CMK (cell line): ENCODE results near the gene EAF2.
"Not testable (repeated sequence)": the region's sequence is repeated elsewhere in the genome, so short reads cannot be mapped to it uniquely, and the experiment has no call there.

Source experiments
- DNase-seq: peaks from one replicate; pipeline ENCODE4 v3.0.0-alpha.2; 2010; ENCODE audit warnings: low read depth

Gene EAF2

DNA sequence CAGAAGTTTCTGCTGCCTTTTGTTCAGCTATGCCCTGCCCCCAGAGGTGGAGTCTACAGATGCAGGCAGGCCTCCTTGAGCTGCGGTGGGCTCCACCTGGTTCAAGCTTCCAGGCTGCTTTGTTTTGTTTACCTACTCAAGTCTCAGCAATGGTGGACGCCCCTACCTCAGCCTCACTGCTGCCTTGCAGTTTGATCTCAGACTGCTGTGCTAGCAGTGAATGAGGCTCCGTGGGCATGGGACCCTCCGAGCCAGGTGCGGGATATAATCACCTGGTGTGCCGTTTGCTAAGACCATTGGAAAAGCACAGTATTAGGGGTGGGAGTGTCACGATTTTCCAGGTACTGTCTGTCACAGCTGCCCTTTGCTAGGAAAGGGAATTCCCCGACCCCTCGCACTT lies 28.2 kb downstream of the EAF2 start:
- not testable (repeated sequence) for DNase-seq

DNA sequence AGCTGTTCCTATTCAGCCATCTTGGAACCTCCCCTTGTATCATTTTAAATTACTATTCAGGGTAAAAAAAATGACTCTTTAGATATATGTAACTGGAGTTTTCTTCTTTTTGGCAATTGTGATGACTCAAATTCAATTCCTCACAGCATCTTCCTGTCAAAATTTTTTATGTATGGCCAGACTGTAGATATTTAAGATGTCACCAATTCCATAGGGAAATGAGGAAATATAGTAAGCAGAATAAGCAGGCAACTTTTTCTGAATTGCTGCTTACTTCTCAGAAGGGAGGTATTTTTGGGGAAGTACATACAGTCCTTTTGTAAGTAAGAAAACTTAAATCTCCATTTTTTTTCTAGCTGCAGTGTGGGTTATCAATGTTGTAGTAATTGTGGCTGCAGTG lies 28.8 kb downstream of the EAF2 start:
- DNase-seq: no peak

DNA sequence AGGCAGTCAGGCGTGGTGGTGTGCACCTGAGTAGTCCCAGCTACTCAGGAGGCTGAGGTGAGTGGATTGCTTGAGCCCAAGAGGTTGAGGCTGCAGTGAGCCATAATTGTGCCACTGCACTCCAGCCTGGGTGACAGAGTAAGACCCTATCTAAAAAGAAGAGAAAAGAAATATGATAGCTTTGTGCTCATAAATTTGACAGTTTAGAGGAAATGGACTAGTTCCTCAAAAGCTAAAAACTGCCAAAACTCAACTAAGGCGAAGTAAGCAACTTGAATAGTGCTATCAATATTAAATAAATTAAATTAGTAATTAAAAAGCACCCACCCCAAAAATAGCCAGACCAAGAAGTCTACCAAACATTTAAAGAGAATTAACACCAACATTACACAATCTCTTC lies 34.7 kb downstream of the EAF2 start:
- no peak for DNase-seq

DNA sequence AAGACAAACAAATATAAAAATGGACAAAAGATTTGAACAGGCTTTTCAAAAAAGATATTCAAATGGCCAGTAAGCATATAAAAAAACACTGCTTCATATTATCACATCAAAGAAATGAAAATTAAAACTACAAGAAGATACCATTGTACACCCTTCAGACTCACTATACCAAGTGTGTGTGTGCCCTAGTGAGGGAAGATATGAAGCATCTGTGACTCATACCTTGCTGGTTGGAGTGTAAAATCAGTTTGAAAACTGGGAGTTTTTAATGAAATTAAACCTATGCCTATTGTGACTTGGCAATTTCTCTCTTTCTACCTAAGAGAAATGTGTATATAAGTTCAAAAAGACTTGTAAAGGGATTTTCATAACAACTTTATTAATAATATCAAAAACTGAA lies 35.7 kb downstream of the EAF2 start:
- DNase-seq: no peak

DNA sequence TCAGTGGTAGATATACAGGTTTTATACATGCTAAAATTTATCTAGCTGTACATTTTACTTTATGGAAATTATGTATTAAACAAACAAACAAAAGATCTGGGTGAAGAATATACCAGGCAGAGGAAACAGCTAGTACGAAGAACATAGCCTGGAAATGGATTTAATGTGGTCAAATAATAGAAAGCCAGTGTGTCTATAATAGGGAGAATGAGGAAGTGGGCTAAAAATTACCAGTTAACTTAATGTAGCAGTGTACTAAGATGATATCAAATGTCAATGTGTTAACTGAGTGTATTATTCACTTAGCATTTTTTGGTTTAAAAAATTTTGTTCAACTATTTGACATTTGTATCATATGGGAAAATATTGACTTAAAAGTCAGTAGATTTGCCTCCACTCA lies 36.4 kb downstream of the EAF2 start:
- DNase-seq: no peak

DNA sequence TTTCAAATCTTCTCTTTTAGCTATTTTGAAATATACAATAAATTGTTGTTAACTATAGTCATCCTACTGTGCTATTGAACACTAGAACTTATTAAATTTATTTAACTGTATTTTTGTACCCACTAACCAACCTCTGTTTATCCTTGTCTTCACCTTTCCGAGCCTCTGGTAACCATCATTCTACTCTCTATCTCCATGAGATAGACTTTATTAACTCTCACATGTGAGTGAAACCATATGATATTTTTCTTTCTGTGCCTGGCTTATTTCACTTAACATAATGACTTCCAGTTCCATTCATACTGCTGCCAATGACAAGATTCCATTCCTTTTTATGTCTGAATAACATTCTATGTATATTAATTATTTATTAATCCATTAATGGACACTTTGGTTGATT lies 43.4 kb downstream of the EAF2 start:
- no peak for DNase-seq

DNA sequence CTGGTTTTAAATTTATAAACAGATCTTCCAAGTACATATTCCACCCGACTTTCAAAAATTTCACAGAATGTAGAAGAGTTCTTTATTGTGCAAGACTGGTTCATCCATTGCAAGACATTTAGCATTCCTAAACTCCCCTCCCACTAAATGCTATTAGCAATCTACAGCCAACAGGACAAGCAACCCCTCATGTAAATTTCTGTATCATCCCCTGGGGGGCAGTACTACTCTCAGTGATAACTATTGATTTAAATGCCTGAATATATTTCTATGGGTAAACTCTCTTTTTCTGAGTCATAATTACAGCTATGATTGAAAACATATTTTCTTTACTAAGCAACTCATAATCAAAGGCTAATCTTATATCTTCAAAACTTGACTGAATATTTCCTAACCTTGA lies 48.5 kb downstream of the EAF2 start:
- no peak for DNase-seq

DNA sequence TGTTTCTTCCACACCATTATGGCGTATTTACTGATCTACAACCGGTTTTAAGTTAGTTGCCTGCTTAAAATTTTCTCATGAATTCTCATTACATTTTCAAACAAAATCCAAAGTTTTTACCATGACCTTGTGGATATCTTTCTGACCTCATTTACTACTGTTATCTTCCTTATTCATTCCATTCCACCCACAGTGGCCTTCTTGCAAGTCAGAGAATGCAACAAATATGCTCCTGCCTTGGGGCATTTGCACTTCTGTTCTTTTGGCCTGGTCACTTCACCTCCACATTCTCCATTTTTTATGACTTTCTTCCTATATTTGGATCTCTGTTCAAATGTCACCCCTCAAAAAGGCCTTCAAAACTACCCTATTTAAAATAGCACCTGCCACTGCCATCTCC lies 50.4 kb downstream of the EAF2 start:
- DNase-seq: no peak

DNA sequence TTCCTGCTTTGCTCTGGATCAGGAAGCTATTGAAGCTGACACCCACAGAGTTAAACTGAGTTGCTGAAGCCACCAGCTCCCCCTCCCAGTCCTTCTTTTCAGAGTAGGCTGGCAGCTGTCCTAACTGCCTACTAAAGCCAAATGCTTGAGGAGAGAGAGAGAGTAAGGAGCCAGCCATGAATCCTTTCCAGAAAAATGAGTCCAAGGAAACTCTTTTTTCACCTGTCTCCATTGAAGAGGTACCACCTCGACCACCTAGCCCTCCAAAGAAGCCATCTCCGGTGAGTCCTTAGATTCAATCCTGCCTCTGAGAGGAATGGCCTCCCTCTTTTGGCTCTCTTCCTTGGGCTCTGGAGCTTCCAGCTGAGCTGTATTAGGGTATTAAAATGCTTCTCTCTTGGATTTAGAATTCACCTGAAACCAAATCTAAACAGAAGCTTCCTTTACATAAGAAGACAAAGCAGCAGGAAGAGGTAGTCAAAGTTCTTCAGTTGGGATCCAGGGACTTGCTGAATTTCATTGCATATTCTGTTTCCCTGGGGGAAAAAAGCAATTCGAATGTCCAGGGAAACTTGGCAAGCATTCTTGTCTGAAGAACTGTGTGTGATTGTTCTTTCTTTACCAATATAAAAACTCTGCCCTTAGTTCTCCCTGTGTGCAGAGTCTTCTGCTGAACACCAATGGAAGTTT lies 59.4 kb downstream of the EAF2 start, which contains the start of gene SLC15A2:
Gene SLC15A2 (plus strand): TSS at position 101 of the 690 bp plus-strand sequence. CDS start 76 bp downstream, at position 177.
- DNase-seq: no peak

DNA sequence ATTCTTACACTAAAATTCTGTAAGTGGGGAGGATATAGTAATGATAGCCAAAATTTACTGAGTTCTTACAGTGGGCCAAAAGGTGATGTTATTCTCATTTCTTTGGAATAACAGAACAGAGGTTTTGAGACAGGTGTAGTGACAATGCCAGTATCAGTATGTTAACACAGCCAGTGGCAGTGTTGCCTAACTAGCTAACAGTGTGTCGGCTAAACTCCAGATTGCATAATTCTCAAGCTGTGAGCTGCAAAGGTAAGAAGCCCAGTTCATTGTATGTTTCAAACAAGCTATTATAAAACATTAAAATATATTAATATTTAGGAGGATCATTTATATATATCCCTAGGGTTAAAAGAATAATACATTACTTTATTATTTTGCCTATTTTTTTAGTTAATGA lies 60.1 kb downstream of the EAF2 start:
- DNase-seq: no peak

DNA sequence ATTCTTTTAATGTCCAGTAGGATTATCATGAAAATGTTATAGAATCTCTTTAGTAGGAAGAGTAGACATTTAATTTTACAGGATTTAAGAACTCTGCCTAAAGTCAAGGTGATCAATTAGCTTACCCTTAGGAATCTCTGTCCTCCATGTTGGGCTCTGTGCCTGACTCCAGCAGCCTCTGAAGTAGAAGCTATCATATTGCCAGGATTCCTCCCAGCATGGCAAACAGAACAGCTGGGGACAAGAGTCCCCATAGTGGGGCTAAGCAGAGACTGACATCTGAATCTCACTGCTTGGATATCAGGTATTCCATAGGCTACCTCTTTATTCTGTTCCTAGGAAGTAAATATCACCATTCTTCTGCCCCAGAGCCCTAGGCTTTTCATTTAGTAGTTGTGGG lies 60.7 kb downstream of the EAF2 start:
- no peak for DNase-seq

DNA sequence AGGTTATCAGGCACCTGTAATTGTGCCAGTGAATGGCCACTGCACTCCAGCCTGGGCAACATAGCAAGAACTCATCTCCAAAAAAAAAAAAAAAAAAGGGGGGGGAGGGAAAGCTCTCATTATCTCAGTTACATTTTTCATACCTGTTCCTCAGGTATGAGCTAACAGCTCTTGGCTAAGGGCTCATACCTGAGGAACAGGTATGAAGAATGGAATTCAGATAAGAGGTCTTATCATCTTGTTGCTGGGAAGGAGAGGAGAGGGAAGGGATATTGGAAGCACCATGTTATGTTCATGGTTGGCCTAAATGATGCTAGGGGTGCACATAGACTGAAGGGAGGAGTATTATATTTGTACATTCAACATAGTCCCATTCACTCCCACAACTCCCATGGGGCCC lies 61.8 kb downstream of the EAF2 start:
- no peak for DNase-seq

DNA sequence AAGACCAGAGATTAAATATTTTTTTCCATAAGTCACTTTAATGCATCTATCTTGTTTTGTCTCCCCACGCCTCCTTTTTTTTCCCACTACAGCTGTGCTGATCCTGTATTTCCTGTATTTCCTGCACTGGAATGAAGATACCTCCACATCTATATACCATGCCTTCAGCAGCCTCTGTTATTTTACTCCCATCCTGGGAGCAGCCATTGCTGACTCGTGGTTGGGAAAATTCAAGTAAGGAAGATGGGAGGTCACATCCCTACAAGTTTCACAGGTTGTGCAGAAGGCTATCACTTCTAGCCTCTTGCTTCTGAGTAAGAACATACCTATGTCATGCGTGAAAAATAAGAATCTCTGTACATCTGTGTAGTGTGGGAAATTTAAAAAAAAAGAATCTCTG lies 62.3 kb downstream of the EAF2 start:
- DNase-seq: no peak

DNA sequence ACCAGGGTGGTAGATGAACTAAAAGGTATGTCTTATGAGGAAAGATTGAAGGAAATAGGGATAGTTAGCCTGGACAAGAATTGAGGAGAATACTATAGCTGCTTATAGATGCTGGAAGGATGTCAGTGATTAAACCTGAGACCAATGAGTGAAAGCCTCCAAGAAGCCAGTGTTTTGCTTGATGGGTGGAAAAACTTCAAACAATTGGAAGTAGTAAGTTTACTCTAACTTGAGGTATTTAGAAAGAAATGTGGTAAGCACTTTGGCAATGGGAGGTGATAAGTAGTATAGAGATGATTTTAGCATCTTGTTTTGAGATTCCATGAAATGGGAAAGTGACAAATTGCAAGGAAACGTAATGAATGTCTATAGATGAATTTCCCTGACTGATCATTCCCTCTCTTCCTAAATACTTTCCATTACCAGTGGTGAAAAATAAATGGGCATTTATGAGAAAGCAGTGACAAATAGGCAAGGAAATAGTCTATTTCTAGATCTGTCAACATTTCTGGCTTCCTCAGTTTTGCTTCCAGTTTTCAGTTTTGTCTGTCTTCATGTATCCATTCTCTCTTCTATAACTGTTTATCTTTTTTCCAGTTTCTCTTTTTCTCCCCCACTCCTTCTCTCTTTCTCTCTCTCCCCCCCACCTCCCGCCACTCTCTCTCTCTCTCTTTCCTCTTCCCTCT lies 78.4 kb downstream of the EAF2 start:
- DNase-seq: no peak

DNA sequence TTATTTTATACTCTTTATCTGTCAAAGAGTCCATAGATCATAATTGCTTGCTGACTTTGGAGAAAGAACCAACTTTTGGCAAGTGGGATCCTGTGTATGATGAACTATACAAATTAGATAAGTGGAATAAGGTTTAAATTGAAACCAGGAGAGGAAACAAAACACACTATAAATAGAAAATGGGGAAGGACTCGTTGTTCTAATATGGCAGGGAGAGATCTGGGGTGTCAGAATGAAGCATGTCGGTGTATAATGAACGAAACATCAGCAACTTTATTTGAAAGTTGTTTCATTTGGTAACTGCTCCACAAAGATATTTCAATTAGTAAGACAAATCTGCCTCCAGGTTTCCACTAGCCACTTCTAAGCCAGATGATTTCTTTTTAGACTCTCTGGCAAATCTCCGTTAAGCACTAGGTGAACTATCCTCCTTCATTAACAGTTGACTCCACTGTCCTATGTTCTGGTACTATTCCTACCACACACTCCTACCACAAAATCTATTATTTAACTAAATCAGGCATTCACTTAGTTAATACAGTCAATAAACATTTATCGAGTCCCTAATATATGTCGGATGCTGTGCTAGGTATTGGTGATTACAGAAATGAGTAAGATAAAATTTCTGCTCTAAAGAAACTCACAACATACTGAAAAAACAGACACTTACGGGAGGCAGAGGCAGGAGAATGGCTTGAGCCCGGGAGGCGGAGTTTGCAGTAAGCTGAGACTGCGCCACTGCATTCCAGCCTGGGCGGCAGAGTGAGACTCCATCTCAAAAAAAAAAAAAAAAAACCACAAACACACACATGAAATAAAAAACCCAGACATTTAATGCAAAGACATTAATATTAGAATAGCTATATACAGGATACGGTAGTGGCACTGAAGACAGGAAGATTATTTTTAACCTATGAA lies 79.3 kb downstream of the EAF2 start:
- no peak for DNase-seq

DNA sequence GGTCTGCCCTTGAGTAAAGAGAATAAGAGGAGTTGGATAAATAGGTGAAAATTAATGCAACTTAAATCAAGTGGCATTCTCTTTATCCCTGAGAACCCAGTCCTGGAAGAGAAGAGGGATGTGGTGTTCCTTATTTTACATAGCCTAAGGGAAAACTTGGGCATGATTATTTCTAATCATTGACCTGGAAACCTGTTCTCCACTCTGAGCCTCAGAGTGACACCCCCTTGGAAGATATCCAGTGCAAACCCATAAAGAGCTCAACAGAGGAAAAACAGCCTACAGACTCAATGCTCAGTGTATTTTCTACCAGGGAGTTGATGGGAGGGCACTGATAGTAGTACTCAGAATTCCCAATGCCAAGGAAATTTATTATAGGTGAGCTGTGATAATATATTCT lies 81.2 kb downstream of the EAF2 start:
- no peak for DNase-seq

DNA sequence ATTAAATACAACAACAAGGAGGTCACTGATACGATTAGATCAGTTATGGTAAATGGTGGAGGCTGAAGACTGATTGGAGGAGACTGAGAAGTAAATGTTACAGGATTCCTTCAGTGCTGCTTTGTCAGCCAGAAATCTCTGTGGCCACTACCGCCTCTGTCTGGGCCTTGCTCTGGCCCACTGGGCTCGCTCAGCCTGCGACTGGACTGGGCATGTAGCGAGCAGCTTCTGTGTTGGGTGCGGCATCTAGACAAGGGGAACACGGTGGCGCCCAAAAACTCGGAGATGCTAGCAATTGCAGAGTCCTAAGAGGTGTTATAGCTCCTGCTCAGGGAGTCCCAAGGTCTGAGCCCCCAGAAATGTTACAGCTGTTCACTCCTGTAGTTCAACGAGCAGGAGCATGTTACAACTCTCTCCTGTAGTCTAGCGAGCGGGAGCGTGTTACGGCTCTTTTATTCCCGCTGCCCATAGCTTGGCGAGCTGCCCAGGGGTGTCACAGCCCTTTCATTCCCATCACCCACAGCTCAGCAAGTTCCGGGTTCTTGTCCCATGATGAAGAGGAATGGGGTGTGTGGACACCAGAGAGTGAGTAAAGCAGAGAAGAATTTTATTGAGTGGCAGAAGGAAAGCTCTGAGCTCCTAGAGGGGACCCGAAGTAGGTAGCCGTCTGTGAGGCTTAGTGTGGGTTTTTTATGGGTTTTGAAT lies 83.9 kb downstream of the EAF2 start:
- no peak for DNase-seq

DNA sequence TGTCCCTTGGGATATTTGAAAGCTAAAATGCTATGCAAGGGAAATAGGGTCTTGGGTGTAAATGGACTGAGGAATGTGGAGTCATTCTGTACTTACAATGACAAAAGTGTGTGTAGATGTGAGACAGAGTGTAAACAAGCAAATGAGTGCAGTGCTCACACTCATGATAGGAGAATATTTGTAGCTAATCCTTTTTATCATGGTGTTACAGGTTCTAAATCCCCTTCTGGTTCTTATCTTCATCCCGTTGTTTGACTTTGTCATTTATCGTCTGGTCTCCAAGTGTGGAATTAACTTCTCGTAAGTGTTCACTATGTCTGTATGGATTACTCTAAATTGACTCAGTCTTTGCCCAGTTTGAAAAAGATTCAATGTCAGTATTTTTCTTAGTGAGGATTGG lies 89.7 kb downstream of the EAF2 start:
- no peak for DNase-seq

DNA sequence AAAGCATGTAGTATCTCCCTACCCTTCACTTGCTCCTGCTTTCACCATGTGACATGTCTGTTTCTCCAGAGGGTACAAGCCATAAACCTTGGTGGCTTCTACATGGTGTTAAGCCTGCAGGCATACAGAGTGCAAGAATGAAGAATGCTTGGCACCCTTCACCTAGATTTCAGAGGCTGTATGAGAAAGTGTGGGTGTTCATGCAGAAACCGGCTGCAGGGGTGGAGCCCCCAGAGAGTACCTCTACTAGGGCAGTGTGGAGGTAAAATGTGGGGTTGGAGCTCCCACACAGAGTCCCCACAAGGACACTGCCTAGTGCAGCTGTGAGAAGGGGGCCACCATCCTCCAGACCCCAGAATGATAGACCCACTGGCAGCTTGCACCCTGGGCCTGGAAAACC lies 91.4 kb downstream of the EAF2 start:
- no peak for DNase-seq
